NT2/D1 (cell line): ENCODE data around the gene ZHX3.

ENCODE experiments used
- DNase-seq: peaks from one replicate; pipeline ENCODE4 v3.0.0-alpha.2; 2011; ENCODE audit warnings: low read depth, low spot score
- H3K27me3 ChIP-seq: 2 replicates; pipeline ENCODE4 v1.6.0; 2011; ENCODE audit warnings: mild to moderate bottlenecking; ENCODE audit not compliant: insufficient read length, insufficient read depth
- H3K36me3 ChIP-seq: 2 replicates; pipeline ENCODE4 v1.6.1; 2011; ENCODE audit warnings: mild to moderate bottlenecking, low read length, mixed read lengths; ENCODE audit not compliant: insufficient read depth, insufficient read length
- H3K4me1 ChIP-seq: 2 replicates; pipeline ENCODE4 v1.5.1; 2011; ENCODE audit not compliant: insufficient read depth, insufficient read length
- H3K4me3 ChIP-seq: 2 replicates; pipeline ENCODE4 v1.5.1; 2011; ENCODE audit warnings: low read depth; ENCODE audit not compliant: insufficient read length
- H3K9ac ChIP-seq: 2 replicates; pipeline ENCODE4 v1.6.0; 2011; ENCODE audit warnings: low read depth; ENCODE audit not compliant: insufficient read length
- H3K9me3 ChIP-seq: 2 replicates; pipeline ENCODE4 v1.5.1; 2011; ENCODE audit warnings: mild to moderate bottlenecking, low read length; ENCODE audit not compliant: insufficient read depth
- SUZ12 ChIP-seq: IDR thresholded peaks from 2 replicates; pipeline ENCODE4 v1.6.1; 2011; ENCODE audit not compliant: insufficient read length, insufficient read depth; ENCODE audit errors: extremely low read depth
- YY1 ChIP-seq: IDR thresholded peaks from 2 replicates; pipeline ENCODE4 v1.6.1; 2011; ENCODE audit not compliant: insufficient read length, insufficient read depth
- ZNF274 ChIP-seq: IDR thresholded peaks from 2 replicates; pipeline ENCODE4 v1.6.1; 2011; ENCODE audit warnings: mild to moderate bottlenecking, low read depth, low read length

ZHX3 gene

GRCh38 chr20:41165001-41165882 is 152.3 kb downstream of the ZHX3 start:
- Histone ChIP-seq H3K4me3 (no peak overlapping the region), H3K36me3 (peaks cover 98% of the 10 kb centered on the region), H3K9me3 (no peaks in the 10 kb centered on the region), H3K27me3 (no peaks in the 10 kb centered on the region), H3K9ac (no peak overlapping the region), H3K4me1 (peaks cover 10% of the 10 kb centered on the region)
- no peak for DNase-seq
- no peak for TF ChIP-seq YY1
- TF ChIP-seq SUZ12 = no peak
- no peak for TF ChIP-seq ZNF274

- no peak for DNase-seq
- Histone ChIP-seq H3K9ac (no peak overlapping the region), H3K36me3 (peaks cover 98% of the 10 kb centered on the region), H3K9me3 (no peaks in the 10 kb centered on the region), H3K4me1 (peaks cover 16% of the 10 kb centered on the region), H3K4me3 (no peak overlapping the region), H3K27me3 (no peaks in the 10 kb centered on the region)
- no peak for TF ChIP-seq ZNF274
- TF ChIP-seq YY1 = no peak
- no peak for TF ChIP-seq SUZ12
These were observed 153.7 kb downstream of the ZHX3 start for GRCh38 chr20:41163821-41164220.

DNA sequence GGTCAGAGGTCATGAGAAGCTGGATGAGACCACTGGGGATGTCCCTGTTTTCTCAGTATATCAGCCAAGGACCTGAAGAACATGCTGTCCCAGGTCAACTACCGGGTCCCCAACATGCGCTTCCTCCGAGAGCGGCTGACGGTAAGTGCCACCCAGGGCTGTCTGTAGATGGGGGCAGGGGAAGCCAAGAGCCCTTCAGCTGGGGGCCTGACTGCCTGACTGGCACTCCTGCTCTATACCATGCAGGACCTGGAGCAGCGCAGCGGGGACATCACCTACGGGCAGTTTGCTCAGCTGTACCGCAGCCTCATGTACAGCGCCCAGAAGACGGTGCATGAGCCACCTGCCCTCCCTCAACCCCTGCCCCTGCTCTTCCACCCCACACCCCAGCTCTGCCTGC is 155.1 kb downstream of the ZHX3 start:
- H3K4me3 ChIP-seq = no peak overlapping the region
- peaks cover 87% of the 10 kb centered on the region for H3K36me3 ChIP-seq
- H3K27me3 ChIP-seq = no peaks in the 10 kb centered on the region
- no peak for TF ChIP-seq SUZ12
- no peak for TF ChIP-seq YY1
- TF ChIP-seq ZNF274 = no peak
- DNase-seq = no peak
- no peak overlapping the region for H3K9ac ChIP-seq
- H3K9me3 ChIP-seq = no peaks in the 10 kb centered on the region
- peaks cover 21% of the 10 kb centered on the region for H3K4me1 ChIP-seq

- H3K27me3 ChIP-seq = no peaks in the 10 kb centered on the region
- H3K9ac ChIP-seq = no peak overlapping the region
- H3K4me3 ChIP-seq = no peak overlapping the region
- peaks cover 20% of the 10 kb centered on the region for H3K4me1 ChIP-seq
- H3K9me3 ChIP-seq = no peaks in the 10 kb centered on the region
- no peak for DNase-seq
- peaks cover 82% of the 10 kb centered on the region for H3K36me3 ChIP-seq
- TF ChIP-seq SUZ12 (no peak), YY1 (no peak), ZNF274 (no peak)
These were observed 155.6 kb downstream of the ZHX3 start for GRCh38 chr20:41161886-41162285.

- Histone ChIP-seq H3K9me3 (no peaks in the 10 kb centered on the region), H3K4me3 (no peak overlapping the region), H3K4me1 (peaks cover 17% of the 10 kb centered on the region), H3K36me3 (peaks cover 80% of the 10 kb centered on the region), H3K9ac (no peak overlapping the region), H3K27me3 (no peaks in the 10 kb centered on the region)
- no peak for DNase-seq
- TF ChIP-seq ZNF274 (no peak), YY1 (no peak), SUZ12 (no peak)
These were observed 156.8 kb downstream of the ZHX3 start for GRCh38 chr20:41160686-41161085.

GRCh38 chr20:41159547-41159946 is 158.0 kb downstream of the ZHX3 start:
- Histone ChIP-seq H3K9ac (no peak overlapping the region), H3K4me3 (no peak overlapping the region), H3K27me3 (no peaks in the 10 kb centered on the region), H3K36me3 (peaks cover 80% of the 10 kb centered on the region), H3K9me3 (no peaks in the 10 kb centered on the region), H3K4me1 (peaks cover 24% of the 10 kb centered on the region)
- TF ChIP-seq YY1 (no peak), ZNF274 (no peak), SUZ12 (no peak)
- no peak for DNase-seq

DNA sequence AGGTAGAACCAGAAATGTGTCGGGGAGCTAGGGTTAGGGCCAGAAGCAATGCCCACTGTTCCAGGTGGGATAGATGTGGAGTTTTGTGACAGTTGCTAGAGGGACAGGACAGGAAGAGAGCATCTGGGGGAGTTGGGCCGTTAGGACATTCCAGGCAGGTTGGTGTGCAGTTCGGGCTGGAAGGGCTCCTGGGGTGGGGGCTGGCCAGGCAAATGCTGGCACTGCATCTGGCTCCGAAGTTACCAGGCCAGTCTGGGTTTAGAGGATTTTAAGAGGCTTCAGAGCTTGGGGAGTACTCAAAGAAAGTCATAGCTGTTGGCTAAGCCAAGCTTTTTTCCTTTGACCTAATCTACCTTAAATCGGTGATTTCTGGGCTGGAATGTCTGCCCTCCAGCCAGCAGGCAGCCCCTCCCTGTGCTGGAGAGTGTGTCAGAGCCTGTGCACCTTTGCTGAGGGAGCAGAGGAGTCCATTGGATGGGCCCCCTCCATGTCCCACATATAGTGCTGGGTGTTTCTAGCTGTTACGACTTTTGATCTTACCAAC is 159.4 kb downstream of the ZHX3 start:
- H3K36me3 ChIP-seq = peaks cover 71% of the 10 kb centered on the region
- H3K9me3 ChIP-seq = no peaks in the 10 kb centered on the region
- H3K4me1 ChIP-seq = peaks cover 24% of the 10 kb centered on the region
- DNase-seq = no peak
- no peak overlapping the region for H3K9ac ChIP-seq
- H3K27me3 ChIP-seq = no peaks in the 10 kb centered on the region
- TF ChIP-seq SUZ12 (no peak), ZNF274 (no peak), YY1 (no peak)
- H3K4me3 ChIP-seq = no peak overlapping the region

DNA sequence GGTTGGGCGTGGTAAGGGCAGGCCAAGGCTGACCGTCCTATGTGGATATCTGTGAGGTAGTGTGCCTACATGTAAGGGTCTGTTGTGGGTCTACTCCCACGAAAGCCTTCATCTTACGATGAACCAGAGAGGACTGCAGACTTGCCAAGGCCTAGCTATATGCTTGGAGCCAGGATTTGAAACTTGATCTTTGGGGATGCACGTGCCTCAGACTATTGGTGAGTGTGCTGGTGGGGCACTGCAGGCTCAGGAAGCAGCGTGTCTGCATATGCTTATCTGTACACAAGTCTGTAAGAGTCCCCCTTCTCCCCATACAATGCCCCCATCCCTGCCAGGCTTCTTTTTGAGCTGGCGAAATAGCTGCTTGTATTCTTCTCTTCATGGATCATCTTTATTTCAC is 162.3 kb downstream of the ZHX3 start:
- Histone ChIP-seq H3K27me3 (no peaks in the 10 kb centered on the region), H3K9me3 (no peaks in the 10 kb centered on the region), H3K4me1 (peaks cover 24% of the 10 kb centered on the region), H3K4me3 (no peak overlapping the region), H3K9ac (no peak overlapping the region), H3K36me3 (peaks cover 52% of the 10 kb centered on the region)
- DNase-seq = no peak
- no peak for TF ChIP-seq ZNF274
- TF ChIP-seq SUZ12 = no peak
- TF ChIP-seq YY1 = no peak
